T-helper 2 cell treated with Interferon-gamma antibody and Interleukin-4, amounts not matched to agents 5 μg/mL and 100 μg/mL, for 36 hours (primary cell): ENCODE data around the gene PYGM.

ENCODE experiments used
- DNase-seq: peaks from one replicate; pipeline ENCODE4 v3.0.0; 2021; ENCODE audit warnings: low spot score
- H3K27ac Mint-ChIP-seq: one replicate; pipeline ENCODE4 v1.8.0; 2021; ENCODE audit warnings: mild to moderate bottlenecking, mixed read lengths
- H3K27me3 Mint-ChIP-seq: one replicate; pipeline ENCODE4 v1.8.0; 2021; ENCODE audit warnings: low read depth, mixed read lengths
- H3K36me3 Mint-ChIP-seq: one replicate; pipeline ENCODE4 v1.8.0; 2021; ENCODE audit warnings: low read depth, mixed read lengths
- H3K4me1 Mint-ChIP-seq: one replicate; pipeline ENCODE4 v1.8.0; 2021; ENCODE audit warnings: low read depth, mixed read lengths
- H3K4me3 Mint-ChIP-seq: one replicate; pipeline ENCODE4 v1.8.0; 2022; ENCODE audit warnings: mild to moderate bottlenecking, moderate library complexity, mixed read lengths
- H3K9me3 Mint-ChIP-seq: one replicate; pipeline ENCODE4 v1.8.0; 2021; ENCODE audit warnings: mixed read lengths

The PYGM gene

DNA sequence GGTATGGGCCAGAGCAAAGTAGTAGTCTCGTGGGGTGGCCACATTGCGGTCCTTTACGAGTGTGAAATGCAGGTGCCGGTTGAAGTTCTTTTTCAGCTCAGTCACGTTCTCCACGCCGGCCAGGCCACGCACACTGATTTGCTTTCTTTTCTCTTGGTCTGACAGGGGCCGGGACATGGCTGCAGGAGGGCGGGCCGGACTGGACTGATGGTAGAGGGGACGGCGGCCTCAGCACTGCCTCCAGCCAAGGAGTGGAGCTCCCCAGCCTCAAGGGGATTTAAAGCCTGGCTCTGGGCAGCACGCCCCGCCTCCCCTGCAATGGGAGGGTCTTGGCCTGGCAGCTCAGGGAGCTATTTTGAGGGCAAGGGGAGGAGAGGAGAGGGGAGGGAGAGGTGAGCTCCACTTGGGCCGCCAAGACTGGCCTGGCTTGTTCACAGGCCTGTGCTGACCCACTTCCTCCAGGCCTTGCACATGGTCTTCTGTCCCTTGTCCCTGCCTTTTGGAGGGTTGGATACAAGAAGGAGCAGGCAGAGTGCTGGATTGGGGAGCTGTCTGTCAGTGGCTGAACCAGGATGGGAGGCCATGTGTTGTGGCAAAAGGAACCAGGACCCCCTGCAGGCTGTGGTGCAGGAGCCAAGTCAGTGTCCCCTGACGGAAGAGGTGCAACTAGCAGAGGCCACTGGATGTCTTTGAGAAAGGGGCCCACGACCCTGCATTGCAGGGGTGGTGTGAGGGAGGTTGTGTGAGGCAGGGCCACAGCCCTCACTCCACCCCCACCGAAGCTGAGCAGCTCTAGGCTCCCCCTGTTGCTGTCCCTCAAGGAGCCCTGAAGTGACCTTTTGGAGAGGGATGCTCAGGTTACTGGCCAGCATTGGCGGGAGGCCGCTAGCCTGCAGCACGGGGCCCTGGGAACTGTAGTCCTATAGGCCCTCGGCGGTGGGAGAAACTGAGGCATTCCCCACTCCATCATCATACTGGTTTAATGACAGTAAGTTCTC is at the start of gene PYGM:
Gene PYGM (minus strand): TSS at position 253 of the 998 bp plus-strand sequence. CDS start 76 bp downstream, at position 177.
- Mint-ChIP-seq H3K9me3 (no peaks in the 10 kb centered on the region), H3K4me3 (peak within 1 kb of the TSS; percentile 76), H3K4me1 (peaks cover 45% of the 10 kb centered on the region), H3K27me3 (no peaks in the 10 kb centered on the region), H3K27ac (peak within 1 kb of the TSS; percentile 90), H3K36me3 (peaks cover 38% of the 10 kb centered on the region)
- DNase-seq = no peak

DNA sequence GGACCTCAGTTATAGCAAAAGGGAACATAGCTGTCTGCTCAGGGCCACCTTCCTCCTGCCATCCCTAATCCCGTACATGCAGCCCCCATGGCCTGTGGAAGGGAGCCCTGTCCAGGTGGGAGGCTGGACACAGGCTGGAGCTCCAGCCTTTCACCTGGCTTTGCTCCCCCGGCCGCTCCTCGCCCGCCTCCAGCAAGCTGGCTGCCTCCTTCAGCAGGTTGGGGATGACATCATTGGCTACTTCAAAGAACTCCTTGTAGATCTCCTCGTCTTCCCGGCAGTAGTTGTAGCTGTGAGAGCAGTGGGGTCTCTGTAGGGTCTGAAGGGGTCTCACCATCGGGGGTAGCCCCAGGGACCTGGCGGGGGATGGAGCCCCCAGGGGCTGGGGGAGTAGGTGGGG is 45.7 kb upstream of the PYGM start:
- Mint-ChIP-seq H3K9me3 (no peaks in the 10 kb centered on the region), H3K27me3 (no peaks in the 10 kb centered on the region), H3K4me1 (peaks cover 23% of the 10 kb centered on the region), H3K4me3 (no peak overlapping the region), H3K36me3 (peaks cover 19% of the 10 kb centered on the region), H3K27ac (no peak overlapping the region)
- no peak for DNase-seq

DNA sequence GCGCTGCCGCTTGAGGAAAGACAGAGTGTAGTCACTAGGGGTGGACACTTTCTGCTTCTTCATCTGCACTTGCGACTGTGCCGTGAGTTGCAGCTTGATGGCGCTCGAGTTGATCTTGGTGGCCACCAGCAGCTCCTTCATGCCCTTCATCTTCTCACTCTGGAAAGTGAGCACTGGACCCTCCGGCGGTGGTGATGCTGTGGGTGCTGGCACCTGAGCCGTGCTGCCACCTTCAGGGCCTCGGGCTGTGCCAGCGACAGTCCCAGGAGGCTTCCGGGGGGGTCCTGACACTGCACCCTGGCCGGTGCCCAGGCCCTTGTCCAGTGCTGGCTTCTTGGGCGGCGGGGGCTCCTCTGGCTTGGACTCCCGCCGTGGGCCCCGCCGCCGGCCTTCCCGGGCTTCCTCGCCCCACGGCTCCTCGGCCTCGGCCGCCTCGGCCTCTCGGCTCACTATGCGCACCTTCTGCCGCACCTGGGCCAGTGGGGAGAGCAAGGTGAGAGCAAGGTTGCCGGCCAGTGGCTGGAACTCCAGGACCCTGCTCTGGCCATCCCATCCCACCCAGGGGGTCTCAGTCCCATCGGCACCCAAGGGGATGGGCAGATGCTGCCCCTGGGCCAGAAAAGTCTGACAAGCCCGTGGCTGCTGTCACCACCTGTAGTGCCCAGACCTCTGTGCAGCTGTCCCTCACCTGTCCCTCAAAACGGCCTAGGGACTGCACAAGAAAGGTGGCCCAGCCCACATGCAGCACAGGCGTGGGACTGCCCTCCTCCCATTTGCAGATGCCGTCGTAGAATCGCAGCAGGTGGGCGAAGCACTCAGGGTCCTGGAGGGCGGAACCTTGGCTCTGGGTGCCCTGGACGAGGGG is 44.8 kb upstream of the PYGM start:
- no peak for DNase-seq
- Mint-ChIP-seq H3K27ac (no peak overlapping the region), H3K36me3 (peaks cover 21% of the 10 kb centered on the region), H3K9me3 (no peaks in the 10 kb centered on the region), H3K4me3 (peak overlapping the region; percentile 91), H3K4me1 (peaks cover 21% of the 10 kb centered on the region), H3K27me3 (no peaks in the 10 kb centered on the region)

DNA sequence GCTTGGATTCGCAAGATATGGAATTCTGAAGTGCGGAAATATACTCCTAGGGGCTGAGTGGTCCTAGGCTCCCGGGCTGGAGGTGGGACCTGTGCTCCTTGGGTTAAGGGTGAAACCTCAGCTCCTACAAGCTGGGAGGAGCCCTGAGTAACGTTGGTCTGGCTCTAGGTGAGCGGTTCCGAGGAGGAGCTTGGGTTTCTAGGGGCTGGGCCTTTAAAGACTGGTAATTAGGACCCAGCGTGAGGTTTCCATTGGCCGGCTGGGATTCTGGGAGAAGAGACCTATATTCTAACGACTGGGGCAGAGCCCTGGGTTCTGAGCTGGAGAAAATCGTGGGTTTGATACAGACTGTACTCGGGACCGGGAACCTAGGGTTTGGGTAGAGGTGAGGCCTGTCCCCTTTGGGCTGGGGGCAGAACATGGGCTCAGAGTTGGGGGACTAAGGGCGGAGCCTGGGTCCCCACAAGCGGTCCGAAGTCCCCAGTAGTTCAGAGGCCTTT is 44.1 kb upstream of the PYGM start:
- H3K27me3 Mint-ChIP-seq = no peaks in the 10 kb centered on the region
- H3K4me1 Mint-ChIP-seq = peaks cover 16% of the 10 kb centered on the region
- H3K27ac Mint-ChIP-seq = peak overlapping the region; percentile 82
- no peaks in the 10 kb centered on the region for H3K9me3 Mint-ChIP-seq
- DNase-seq = no peak
- H3K4me3 Mint-ChIP-seq = peak overlapping the region; percentile 91
- peaks cover 24% of the 10 kb centered on the region for H3K36me3 Mint-ChIP-seq

DNA sequence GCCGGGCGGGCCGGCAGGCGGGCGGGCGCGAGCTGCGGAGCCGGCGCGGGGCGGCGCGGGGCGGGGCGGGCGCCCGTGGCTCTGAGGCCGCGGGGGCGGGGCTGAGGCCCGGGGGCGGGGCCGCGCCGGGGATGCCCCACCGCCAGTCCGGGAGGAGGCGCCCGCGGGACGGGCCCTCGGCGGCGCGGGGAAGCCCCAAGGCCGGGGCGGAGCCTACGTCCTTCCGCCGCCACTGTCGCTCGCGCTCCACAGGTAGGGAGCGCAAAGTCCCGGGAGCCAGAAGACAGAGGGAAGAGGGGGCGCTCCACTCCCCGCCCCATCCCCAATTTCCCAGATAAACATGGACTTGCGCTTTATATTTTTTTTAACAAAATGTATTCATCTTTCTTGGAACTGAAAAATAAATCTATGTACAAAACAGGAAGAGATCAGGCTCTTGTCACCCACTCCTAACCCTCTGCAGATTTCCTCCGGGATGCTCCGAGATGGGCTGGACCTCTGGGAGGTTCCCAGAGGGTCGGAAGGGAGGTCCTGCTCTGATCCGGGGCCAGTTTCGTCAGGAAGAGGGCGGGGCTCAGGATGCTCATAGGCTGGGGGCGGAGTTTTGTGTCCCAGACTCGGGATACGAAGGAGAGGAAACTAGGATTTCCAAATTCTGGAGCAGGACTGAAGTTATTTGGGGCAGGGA is 43.5 kb upstream of the PYGM start, which contains the start of gene MAP4K2:
Gene MAP4K2 (minus strand): TSS at position 57 of the 688 bp plus-strand sequence. CDS start 65 bp downstream, outside the sequence.
- no peaks in the 10 kb centered on the region for H3K27me3 Mint-ChIP-seq
- peak within 1 kb of the TSS; percentile 91 for H3K4me3 Mint-ChIP-seq
- peaks cover 26% of the 10 kb centered on the region for H3K36me3 Mint-ChIP-seq
- peak; percentile 89 for DNase-seq
- peaks cover 15% of the 10 kb centered on the region for H3K4me1 Mint-ChIP-seq
- no peaks in the 10 kb centered on the region for H3K9me3 Mint-ChIP-seq
- peak within 1 kb of the TSS; percentile 82 for H3K27ac Mint-ChIP-seq

DNA sequence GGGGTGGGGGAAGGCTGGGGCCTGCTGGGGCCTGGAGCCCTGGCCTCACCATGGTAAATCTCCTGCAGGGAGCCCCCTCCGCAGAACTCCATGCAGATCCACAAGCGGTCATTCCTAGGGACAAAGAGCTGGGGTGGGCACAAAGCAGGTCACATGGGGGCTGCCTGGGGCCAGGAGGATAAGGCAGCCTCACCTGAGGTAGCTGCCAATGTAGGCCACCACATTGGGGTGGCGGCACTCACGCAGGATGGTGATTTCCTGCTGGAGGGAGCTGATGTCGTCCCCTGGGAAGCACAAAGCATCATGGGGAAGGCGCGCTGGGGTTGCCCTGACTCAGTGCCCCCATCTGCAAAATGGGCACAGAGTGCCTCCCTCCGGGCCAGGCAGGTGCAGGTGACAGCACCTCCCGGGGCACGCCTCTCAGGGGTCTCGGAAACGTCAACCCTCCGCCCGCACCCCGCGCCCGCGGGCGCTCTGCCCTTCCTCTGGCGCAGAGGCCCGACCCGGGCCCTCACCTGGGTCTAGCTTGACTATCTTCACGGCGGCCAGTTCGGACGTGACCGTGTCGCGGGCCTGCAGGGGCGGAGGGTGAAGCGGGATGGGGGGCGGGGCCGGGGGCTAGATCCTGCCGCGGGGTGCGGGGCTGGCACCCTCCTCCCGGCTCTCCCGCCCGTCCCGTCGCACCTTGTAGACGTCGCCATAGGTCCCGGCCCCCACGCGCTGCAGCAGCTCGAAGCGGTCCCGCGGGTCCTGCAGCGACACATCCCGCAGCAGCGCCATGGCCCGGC is 42.8 kb upstream of the PYGM start:
- DNase-seq = peak; percentile 19
- H3K36me3 Mint-ChIP-seq = peaks cover 24% of the 10 kb centered on the region

DNA sequence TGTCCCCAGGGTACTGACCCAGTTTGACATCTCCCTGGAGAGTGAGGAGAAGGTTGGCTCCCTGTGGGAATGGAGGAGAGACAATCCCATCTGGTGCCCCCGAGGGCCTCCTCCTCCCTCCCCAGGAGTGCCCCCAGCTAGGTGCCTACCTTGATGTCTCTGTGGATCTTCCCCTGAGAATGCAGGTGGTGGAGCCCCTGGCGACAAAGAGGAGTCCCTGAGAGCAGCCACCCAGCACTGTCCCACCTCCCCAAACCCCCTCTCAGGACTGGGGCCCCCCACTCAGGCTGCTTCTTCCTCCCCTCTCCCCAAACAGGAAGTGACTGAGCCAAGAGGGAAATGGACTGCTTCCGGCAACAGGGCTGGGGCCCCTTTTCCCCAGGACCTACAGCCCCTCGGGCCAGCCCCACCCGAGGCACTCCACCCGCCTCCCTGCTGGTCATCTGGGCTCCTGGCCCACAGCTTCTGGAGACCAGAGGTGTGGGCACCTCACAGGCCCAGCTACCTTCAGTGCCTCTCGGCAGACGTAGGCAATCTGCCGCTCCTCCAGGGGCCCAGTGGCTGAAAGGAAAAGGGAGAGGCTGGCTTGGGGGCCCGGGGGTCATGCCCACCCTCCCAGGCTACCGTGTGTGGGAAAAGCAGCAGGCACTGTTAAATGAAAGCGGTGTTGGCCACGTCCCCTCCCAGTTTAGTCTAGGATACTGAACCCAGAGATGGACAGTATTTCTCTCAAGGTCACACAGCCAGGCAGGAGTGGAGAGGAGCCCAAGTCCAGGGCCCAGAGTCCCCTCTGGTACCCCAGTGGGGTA is 42.0 kb upstream of the PYGM start:
- no peaks in the 10 kb centered on the region for H3K9me3 Mint-ChIP-seq
- peak overlapping the region; percentile 76 for H3K27ac Mint-ChIP-seq
- no peak for DNase-seq
- no peaks in the 10 kb centered on the region for H3K27me3 Mint-ChIP-seq
- peaks cover 21% of the 10 kb centered on the region for H3K36me3 Mint-ChIP-seq
- peaks cover 12% of the 10 kb centered on the region for H3K4me1 Mint-ChIP-seq
- peak overlapping the region; percentile 83 for H3K4me3 Mint-ChIP-seq

More for the DNA sequence above, 42.8 kb upstream of the PYGM start:
- Mint-ChIP-seq H3K4me1 (peaks cover 12% of the 10 kb centered on the region), H3K4me3 (peak overlapping the region; percentile 83), H3K27me3 (no peaks in the 10 kb centered on the region), H3K27ac (peak overlapping the region; percentile 76), H3K9me3 (no peaks in the 10 kb centered on the region)

DNA sequence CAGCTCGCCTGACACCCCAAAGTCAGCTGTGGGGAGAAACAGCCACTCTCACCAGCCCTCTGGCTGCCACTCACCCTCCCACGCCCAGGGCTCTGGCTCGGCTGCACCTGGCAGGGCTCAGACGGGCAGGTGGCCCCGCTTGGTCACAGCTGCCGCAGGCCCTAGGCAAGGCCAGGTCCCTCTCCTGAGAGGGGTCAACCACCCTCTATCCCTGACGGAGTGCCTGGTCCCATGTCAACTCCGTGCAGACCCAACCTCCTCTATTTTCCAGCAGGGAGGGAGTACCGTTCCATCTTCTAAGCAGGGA is 41.3 kb upstream of the PYGM start:
- peak overlapping the region; percentile 63 for H3K27ac Mint-ChIP-seq
- H3K9me3 Mint-ChIP-seq = no peaks in the 10 kb centered on the region
- peaks cover 23% of the 10 kb centered on the region for H3K36me3 Mint-ChIP-seq
- H3K4me3 Mint-ChIP-seq = peak overlapping the region; percentile 83
- DNase-seq = no peak
- H3K4me1 Mint-ChIP-seq = peaks cover 12% of the 10 kb centered on the region
- H3K27me3 Mint-ChIP-seq = no peaks in the 10 kb centered on the region

DNA sequence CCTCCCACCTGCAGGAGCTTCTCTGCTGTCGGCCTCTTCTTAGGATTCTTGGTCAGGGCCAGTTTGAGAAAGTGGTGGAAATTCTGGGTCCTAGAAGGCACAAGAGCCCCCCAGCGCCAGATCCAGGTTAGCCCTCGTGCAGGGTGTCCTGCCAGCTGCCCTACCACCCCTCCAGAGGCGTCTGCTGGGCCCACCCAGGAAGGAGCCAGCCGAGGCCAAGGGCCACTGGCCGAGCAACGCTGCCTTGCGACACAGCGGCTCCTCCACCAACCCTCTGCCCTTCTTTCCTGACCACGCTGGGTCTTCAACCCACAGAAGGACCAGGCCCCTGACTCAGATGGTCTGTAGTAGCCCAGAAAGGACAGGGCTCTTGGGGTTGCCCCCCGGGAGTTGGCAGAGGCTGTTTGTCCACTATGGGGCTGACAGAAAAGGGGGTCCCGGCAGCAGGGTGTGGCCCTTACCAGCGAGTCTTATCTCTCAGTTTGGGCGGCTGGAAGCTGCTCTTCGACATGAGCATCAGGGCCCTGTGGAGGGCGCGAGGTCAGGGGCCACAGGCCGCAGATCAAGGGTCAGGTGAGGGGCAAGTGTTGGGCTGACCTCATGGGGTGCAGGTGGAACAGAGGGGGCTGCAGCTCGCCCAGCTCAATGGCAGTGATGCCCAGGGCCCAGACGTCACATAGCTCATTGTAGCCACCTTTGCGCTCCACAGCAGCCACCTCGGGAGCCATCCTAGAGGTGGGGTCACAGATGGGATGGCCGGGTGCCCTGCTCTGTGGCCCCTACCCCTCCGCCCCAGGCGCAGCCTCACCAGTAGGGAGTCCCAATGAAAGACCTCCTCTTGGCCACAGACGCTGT is 40.8 kb upstream of the PYGM start:
- Mint-ChIP-seq H3K36me3 (peaks cover 19% of the 10 kb centered on the region), H3K9me3 (no peaks in the 10 kb centered on the region), H3K27ac (peak overlapping the region; percentile 5), H3K4me1 (peaks cover 12% of the 10 kb centered on the region), H3K27me3 (no peaks in the 10 kb centered on the region), H3K4me3 (peak overlapping the region; percentile 83)
- no peak for DNase-seq

DNA sequence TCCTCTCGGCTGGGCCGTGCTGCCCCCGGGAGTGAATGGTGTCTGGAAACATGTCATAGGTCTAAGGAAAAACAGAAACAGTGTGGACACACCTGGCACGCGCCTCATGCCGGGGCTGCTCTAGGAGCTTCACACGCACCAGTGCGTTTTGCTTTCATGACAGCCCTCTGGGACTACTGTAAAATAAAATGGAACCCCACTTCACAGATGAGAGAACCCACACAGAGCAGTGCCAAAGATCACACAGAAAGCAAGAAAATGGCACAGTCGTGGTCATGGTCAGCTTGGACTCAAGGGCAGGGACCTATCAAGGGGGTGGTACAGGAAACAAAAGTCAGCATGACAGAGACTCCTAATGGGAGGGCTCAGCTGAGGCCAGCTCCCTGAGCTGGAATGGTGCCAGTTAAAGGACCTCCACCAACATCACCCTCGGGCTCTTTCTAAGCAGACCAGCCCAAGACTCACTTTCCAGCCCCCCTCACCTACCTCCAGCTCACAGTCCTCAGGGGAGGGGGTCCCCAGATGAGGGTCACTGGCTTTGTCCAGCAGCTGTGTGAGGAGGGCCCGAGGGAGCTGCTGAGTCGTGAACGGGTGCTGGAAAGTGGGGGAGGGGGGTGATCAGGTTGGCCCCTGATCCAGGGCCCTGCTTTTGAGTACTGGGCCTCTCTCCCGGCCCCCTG is 40.0 kb upstream of the PYGM start:
- DNase-seq = no peak
- H3K36me3 Mint-ChIP-seq = peaks cover 21% of the 10 kb centered on the region
- H3K4me3 Mint-ChIP-seq = no peak overlapping the region
- H3K4me1 Mint-ChIP-seq = peaks cover 15% of the 10 kb centered on the region
- no peaks in the 10 kb centered on the region for H3K9me3 Mint-ChIP-seq
- H3K27me3 Mint-ChIP-seq = no peaks in the 10 kb centered on the region
- no peak overlapping the region for H3K27ac Mint-ChIP-seq

DNA sequence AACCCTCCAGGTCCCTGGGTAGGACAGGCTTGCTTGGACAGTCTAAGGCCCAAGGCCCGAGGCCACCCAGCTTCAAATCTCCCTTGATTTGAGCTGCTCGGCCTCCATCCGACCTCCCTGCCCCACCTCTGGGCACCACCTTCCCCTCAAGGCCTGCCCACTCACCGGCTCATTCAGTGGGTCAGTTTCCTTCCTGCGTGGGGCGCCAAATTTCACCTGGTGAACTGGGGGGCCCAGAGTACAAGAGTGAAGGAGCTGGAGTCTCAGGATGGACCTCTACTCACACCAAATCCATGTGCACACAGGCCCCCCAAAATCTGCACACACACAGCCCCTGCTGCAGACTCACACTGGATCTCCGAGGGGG is 39.5 kb upstream of the PYGM start:
- Mint-ChIP-seq H3K27ac (no peak overlapping the region), H3K27me3 (no peaks in the 10 kb centered on the region), H3K4me3 (no peak overlapping the region), H3K4me1 (peaks cover 17% of the 10 kb centered on the region), H3K9me3 (no peaks in the 10 kb centered on the region), H3K36me3 (peaks cover 23% of the 10 kb centered on the region)
- DNase-seq = no peak
